ENCODE measurements around the gene KAZN.
"Not testable (repeated sequence)": the region's sequence is repeated elsewhere in the genome, so short reads cannot be mapped to it uniquely, and the experiment has no call there.

KAZN gene

DNA sequence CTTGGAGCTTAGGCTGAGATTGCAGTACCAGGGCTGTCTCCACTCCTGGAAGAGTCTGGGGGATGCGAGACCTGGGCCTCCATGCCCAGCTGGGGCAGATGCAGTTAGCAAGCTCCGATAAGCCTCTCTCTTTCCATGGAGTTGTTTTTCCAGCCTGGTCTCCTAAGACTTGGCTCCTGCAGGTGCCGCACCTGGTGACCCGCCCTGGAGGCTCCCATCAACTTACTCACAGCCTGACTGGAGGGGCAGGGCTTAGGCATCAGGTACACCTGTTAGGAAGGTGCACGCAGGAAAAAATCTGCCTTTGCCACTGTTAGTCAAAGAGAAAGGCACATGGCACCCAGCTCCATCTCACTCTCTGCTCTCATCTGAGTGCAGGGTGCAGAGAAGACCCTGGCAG, 356.9 kb downstream of the KAZN start:
- DNase-seq (ENCODE audit: low read depth in 2 of 2): no peak

DNA sequence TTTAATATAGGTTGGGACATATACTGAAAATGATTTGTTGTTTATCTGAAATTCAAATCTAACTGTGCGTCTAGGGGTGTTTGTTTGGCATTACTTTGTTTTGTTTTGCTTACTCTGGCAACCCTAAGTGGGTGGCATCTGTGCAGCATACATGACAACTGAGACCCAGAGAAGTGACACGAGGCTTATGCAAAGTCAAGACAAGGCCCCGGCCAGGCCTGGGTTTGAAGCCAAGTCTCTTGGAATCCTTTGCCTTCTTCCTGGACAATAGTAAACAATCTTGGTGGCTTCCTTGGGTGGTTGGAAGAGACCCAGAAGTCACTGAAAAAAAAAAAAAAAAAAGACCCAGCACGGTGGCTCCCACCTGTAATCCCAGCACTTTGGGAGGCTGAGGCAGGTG, 357.5 kb downstream of the KAZN start:
- no peak for DNase-seq (ENCODE audit: low read depth in 2 of 2)

DNA sequence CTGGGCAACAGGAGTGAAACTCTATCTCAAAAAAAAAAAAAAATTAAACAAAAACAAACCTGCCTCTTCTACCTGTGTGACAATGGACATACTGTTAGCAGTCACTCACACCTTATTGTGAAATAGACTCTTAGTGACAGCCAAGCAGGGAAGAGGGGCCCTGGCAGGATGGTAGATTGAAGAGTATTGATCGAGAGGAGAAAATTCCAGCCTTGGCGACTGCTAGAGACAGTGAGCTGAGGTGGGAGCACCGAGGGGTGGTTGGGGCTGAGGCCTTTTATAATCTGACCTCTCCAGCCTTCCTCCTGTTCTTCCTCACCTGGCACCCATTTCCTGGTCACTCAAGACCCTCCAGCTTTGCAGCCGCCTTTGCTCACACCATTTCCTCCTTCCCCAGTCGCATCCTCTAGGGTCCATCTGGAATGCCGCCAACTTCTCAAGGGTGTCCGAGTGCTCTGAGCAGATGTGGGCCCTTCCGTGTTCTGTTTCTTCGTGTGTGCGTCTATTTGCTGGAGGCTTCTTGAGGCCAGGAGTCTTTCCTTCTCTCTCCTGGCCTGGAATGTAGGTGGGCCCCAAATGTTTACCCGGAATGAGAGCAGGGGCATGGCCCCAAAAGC, 358.2 kb downstream of the KAZN start:
- DNase-seq (ENCODE audit: low read depth in 2 of 2): no peak

- no peak for DNase-seq (ENCODE audit: low read depth in 2 of 2)
Measured at GRCh38 chr1:14957375-14958098, 359.1 kb downstream of the KAZN start.

DNA sequence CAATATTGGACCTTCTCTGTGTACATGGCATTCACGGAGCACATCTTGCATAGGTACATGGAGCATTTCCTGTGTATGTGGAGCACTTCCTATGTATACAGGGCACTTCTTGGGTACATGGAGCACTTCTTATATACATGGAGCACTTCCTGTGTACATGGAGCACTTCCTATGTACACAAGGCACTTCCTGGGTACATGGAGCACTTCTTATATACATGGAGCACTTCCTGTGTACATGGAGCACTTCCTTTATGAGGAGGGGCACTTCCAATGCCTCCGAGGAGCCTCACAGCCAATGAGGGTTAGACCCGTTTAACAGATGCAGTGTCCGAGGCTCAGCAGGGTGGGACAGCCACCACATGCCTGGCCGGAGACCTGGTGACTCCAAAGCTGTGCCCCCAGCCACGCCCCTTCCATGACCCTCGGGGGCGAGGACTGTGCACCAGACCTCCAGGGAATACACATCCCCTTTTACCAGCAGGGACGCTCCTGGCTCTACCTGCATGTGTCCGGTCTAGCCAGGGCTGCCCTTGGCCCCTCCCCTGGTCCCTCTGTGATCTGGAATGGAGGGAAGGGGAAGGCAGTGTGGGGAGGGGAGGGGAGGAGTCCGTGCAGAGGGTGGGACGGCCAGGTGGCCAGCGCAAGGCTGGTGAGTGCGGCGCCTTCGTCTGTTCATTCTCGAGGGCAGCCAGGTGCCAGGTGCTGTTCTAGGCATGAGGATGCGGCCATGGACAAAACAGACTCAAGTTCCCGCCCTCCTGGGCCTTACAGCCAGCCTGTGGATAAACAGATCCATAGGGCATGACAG, 360.0 kb downstream of the KAZN start:
- DNase-seq (ENCODE audit: low read depth in 2 of 2): no peak

DNA sequence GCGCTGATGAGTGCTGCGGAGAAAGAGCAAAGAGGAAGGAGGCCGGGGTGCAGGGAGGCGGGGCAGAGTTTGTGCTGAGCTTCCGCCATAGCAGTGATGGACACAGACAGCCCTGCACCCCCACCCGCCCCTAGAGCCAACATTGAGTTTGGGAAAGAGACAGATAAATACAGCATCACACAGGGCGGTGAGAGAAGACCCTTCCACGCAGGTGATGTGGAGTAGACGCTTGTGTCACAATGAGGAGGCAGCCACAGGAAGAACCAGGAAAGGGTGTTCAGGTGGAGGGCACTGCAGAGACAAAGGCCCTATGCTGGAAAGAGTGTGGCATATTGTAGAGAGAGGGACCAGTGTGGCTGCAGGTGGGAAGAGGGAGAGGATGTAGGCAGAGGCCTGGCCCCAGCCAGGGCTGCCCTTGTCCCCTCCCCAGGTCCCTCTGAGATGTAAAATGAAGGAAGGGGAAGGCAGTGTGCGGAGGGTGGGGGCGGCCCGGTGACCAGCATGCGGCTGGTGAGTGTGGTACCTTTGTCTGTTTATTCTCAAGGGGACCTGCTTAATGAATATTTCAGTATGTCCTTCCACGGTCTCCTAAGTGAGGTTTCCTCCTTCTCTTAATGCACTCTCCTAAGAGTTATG, 360.7 kb downstream of the KAZN start:
- no peak for DNase-seq (ENCODE audit: low read depth in 2 of 2)

DNA sequence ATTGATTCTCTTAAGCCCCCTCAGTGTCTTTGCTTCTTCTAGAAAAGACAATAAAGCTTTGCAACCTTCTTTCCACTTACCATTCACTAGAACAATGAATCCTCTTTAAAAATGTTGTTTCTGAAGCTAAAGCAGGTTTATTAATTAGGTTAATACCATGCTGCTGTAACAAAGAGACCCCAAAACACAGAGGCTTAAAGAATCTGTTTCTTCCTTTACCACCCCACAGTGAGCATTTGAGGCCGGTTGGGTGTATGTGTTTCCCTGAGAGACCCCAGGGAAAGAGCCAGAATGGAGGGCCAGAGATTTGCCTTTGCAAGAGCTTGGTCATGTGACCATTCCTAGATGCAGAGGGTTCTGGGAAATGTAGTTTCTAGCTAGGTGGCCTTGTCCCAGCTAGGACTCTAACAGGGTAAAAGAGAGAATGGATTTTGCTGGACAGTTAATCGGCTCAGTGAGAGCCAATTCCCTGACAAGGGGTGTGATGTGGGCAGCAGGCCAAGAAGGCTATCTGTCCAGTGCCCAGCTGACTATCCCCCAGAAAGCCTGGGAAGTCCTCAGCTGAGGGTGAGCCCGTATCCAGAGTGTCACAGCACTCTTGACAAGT, 363.3 kb downstream of the KAZN start:
- no peak for DNase-seq (ENCODE audit: low read depth in 2 of 2)

- DNase-seq (ENCODE audit: low read depth in 2 of 2): no peak
Measured at GRCh38 chr1:14962407-14962806, 363.9 kb downstream of the KAZN start.

GRCh38 chr1:14963791-14964710, 365.6 kb downstream of the KAZN start:
- not testable (repeated sequence) for DNase-seq (ENCODE audit: low read depth in 2 of 2)

DNA sequence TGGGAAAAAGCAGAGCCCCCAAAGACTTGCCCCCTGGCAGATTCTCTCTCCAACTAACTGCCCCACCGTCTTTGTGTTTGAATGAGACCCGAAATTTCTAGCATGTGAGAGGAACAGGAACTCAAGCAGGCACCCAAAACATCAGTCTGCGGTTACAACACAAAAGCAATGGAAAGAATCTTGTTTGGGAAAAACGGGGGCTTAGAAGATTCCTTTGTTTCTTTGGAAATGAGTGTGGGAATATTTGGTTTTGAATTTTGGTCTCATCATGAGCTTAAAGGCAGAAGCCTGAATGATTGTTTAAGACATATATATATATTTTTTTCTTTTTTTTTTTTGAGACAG, 366.2 kb downstream of the KAZN start:
- DNase-seq (ENCODE audit: low read depth in 2 of 2): no peak

DNA sequence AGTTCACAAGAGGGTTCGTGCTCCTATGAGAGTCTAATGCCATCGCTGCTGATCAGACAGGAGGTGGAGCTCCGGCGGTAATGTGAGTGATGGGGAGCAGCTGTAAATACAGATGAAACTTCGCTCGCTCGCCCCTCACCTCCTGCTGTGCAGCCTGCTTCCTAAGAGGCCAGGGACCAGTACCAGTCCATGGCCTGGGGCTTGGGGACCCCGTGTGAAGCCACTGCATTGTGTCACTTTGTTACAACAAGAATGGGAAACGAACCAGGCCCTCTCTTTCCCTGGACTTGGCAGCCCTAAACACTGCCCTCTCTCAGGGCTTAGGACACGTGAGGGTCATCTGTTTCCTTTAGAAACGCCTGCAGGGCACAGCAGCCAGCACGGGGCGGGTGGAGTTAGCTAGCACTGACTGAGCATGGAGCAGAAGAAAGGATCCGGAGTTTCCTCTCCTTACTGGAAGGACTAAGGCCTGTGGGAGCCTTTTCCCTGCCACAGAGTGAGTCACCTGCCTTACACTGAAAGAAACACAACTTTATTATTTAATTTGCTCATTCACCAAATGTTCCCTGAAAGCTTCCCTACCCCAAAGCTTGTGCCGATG, 369.9 kb downstream of the KAZN start:
- peak; percentile 64 to 74 for DNase-seq (ENCODE audit: low read depth in 2 of 2)

DNA sequence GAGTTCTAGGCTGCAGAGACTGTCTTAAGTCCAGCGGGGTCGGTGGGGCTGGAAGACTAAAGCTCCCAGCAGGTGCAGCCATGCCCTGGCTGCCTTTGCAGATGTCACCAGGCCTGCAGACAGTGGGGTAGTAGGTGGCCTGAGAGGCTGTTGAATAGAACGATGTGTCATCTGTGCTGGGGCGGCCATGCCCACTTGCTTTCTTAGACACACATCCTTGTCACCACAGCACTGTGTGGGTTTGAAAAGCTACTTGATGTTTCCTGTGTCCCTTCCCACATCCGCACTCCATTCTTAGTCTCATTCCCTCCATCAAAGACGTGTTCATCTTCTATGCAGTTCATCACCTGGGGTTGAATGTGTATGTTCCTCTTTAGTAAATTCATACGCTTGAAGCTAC, 370.5 kb downstream of the KAZN start:
- no peak for DNase-seq (ENCODE audit: low read depth in 2 of 2)

DNA sequence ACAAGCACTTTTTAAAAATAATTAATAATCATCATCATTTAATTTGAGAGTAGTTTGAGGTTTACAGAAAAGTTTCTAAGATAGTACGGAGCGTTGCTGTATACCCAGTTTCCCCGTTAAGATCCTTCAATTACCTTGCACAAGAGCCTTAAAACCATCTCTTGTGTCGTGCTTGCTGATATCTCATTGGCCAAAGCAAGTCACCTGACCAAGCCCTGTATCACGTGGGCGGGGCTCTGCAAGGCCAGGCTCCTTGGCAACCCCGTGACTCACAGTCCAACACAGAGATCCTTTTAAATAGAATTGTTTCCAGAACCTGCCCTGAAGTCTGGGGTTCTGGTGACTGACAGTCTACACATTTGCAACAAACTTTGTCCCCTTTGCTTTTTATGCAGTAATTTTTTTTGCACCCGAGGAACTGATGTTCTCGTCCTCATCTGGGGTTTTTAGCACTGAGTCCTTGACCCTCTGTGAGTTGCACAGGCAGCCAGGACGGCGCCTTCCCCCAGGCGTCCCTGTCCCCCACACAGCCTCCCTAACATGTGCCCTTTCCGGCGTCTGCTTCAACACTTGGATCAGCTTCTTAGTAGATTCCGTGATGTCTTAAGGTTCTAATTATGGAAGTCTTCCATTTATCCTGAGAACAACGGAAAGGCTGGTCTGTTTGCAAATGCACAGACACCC, 371.8 kb downstream of the KAZN start:
- peak; percentile 80 to 81 for DNase-seq (ENCODE audit: low read depth in 2 of 2)

DNA sequence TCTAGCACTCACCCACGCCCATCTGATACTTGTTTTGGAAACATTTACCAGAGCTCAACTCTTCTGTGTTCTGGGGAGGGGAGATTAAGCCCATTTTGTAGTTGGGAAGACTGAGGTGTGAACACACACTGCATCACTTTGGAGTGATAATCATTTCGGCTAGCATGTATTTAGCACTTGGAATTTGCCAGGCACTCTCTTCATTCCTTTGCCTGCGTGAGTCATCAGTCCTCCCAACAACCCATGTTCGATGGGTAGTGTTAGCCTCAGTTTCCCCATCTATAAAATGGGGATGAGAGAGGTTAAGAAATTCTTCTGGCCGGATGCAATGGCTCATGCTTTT, 372.3 kb downstream of the KAZN start:
- DNase-seq (ENCODE audit: low read depth in 2 of 2): no peak

DNA sequence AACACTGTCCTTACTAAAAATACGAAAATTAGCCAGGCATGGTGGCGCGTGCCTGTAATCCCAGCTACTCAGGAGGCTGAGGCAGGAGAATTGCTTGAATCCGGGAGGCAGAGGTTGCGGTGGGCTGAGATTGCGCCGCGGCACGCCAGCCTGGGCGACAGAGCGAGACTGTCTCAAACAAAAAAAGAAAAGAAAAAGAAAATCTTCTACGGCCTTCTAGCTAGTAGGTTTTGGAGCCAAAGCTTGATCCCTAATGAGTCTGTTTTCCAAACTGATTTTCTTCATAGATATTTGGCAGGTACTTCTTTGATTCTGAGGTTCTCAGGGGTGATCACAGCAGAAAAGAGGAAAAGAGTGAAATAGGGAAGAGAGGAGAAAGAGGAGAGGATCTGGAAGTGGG, 372.7 kb downstream of the KAZN start:
- no peak for DNase-seq (ENCODE audit: low read depth in 2 of 2)

DNA sequence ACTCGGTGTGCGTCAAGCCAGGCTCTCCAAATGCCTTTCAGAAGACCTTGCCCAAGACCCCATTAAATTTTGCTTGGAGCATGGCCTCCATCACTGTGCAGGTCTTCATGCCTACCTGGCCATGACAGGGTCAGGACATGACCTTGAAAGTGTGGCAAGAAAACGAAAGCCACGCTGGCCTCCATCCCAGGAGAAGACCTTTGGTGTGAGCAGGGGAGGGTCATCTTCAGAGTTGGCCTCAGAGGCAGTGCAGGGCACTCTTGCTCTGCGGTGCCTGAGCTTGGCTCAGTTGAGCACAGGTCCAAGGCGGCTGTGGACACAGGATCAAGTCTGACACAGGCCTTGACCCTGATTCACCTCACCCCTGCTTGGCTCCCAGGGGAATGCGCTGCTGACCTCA, 373.6 kb downstream of the KAZN start:
- DNase-seq (ENCODE audit: low read depth in 2 of 2): no peak

- no peak for DNase-seq (ENCODE audit: low read depth in 2 of 2)
Measured at GRCh38 chr1:14973773-14974172, 375.3 kb downstream of the KAZN start.

- DNase-seq (ENCODE audit: low read depth in 2 of 2): no peak
Measured at GRCh38 chr1:14974361-14974760, 375.9 kb downstream of the KAZN start.

DNA sequence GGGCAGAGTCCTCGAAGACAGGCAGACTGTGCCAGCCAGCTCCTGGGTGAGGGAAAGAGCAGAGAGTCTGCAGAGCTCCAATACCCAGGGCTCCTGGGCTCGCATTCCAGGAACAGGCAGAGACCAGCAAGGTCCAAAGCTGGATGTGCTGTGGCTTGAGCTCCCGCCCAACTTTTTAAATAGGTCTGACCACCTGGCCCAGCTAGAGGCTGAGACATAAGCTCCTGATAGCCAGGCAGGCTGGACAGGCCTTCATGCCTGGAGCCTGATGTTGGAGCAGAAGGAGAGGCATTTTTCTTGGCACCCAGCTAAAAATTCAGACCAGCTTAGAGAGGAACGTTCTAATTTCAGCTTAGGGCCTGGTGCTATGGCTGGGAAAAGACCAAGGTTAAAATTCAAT, 376.6 kb downstream of the KAZN start:
- no peak for DNase-seq (ENCODE audit: low read depth in 2 of 2)

- DNase-seq (ENCODE audit: low read depth in 2 of 2): no peak
Measured at GRCh38 chr1:14976256-14976655, 377.8 kb downstream of the KAZN start.
